HG03196 (cell line): ENCODE data around the gene AGFG1.
"Not testable (repeated sequence)": the region's sequence is repeated elsewhere in the genome, so short reads cannot be mapped to it uniquely, and the experiment has no call there.

Experiments
- ATAC-seq: cut with Tn5 transposase; IDR thresholded peaks from one replicate; pipeline ENCODE4 v1.9.1; 2021; ENCODE audit not compliant: unreplicated experiment

Gene AGFG1

DNA sequence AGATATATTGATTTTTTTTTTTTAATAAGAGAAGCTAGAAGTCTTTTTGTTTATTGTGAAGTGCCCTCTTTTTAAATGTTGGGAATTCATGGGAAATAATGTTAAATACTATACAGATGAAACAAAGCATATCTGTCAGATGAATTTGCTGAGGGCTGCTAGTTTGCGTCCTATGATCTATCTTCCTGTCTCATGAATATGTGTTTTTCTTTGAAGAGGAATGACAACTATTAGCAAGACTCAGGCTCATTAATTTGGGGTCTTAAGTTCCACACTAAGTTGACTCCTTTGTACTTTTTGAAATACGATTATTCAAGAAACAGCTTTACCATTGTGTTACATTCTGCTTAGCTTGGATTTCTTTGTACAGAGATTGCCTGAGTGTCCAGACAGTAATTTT lies 57.9 kb downstream of the AGFG1 start:
- no peak for ATAC-seq

DNA sequence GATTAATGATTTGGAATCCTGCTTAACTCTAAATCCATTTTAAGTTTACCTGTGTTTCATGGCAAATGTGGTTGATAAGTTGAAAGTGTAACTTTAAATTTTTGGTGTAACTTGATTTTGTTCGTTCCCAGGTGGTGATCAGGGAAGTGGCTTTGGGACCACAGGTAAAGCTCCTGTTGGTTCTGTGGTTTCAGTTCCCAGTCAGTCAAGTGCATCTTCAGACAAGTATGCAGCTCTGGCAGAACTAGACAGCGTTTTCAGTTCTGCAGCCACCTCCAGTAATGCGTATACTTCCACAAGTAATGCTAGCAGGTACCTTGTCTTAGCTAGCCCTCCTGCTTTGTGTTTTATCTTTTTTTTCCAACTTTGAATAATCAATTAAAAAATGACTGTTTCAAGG lies 62.8 kb downstream of the AGFG1 start:
- ATAC-seq, result peak; percentile 65

DNA sequence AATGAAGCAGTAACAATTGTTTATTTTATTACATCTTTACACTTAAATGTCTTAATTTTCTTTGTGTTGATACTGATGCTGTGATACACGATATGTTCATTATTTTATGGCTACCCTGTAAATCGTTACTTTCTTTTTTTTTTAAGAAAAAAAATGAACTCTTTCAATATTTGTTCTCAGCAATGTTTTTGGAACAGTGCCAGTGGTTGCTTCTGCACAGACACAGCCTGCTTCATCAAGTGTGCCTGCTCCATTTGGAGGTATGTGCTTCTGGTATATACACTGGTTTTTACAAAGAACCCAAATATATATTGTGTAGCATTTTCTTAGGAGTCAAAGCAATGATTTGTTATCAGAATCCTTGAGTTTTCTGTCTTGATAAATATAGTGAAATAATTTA lies 64.5 kb downstream of the AGFG1 start:
- no peak for ATAC-seq

DNA sequence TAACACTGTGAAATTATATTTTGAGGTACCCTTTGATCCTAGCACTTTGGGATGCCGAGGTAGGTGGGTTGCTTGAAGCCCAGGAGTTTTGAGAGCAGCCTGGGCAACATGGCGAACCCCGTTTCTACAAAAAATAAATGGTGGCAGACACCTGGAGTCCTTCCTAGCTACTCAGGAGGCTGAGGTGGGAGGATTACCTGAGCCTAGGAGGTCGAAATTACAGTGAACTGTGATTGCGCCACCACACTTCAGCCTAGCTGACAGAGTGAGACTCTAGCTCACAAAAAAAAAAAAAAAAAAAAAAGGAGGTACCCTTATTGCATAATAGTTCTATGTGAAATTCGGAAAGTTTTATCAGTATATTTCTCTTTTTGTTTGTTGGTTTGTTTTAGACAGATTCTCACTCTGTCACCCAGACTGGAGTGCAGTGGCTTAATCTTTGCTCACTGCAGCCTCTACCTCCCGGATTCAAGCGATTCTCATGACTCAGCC lies 67.6 kb downstream of the AGFG1 start:
- no peak for ATAC-seq

DNA sequence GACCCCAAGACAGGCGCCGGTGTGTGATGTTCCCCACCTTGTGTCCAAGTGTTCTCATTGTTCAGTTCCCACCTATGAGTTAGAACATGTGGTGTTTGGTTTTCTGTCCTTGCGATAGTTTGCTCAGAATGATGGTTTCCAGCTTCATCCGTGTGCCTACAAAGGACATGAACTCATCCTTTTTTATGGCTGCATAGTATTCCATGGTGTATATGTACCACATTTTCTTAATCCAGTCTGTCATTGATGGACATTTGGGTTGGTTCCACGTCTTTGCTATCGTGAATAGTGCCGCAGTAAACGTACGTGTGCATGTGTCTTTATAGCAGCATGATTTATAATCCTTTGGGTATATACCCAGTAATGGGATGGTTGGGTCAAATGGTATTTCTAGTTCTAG lies 68.4 kb downstream of the AGFG1 start:
- ATAC-seq, result not testable (repeated sequence)

- ATAC-seq, result no peak
These were observed 74.0 kb downstream of the AGFG1 start for GRCh38 chr2:227545990-227546389.

DNA sequence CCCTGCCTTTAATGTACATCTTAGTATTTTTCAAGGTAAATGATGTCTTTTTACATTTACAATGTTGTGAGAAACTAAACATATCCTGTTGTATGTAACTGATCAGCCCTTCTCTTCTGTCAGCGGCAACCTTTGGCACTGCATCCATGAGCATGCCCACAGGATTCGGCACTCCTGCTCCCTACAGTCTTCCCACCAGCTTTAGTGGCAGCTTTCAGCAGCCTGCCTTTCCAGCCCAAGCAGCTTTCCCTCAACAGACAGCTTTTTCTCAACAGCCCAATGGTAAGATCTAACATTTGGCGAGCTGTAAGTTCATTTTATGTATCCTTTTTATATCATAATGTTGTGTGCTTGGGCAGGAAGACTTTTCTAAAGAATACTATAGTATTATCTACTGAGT lies 79.9 kb downstream of the AGFG1 start:
- ATAC-seq, result no peak

- no peak for ATAC-seq
These were observed 90.6 kb downstream of the AGFG1 start for GRCh38 chr2:227562581-227562980.

- no peak for ATAC-seq
These were observed 93.1 kb downstream of the AGFG1 start for GRCh38 chr2:227565080-227565479.

- no peak for ATAC-seq
These were observed 94.1 kb downstream of the AGFG1 start for GRCh38 chr2:227566012-227566411.

- no peak for ATAC-seq
These were observed 96.9 kb downstream of the AGFG1 start for GRCh38 chr2:227568852-227569169.

GRCh38 chr2:227570615-227571014 lies 98.7 kb downstream of the AGFG1 start:
- no peak for ATAC-seq

DNA sequence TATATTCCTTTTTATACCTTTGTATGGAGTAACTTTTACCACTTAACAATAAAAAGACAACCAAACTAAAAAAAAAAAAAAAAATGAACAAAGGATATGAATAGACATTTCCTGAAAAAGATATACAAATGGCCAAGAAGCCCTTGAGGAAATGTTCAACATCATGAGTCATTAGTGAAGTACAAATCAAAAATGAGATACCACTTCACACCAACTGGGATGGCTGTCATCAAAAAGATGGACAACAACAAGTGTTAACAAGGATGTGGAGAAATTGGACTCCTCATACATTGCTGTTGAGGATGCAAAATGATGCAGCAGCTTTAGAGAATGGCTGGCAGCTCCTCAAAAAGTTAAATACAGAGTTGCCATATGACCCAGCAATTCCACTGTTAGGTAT lies 104.2 kb downstream of the AGFG1 start:
- no peak for ATAC-seq

DNA sequence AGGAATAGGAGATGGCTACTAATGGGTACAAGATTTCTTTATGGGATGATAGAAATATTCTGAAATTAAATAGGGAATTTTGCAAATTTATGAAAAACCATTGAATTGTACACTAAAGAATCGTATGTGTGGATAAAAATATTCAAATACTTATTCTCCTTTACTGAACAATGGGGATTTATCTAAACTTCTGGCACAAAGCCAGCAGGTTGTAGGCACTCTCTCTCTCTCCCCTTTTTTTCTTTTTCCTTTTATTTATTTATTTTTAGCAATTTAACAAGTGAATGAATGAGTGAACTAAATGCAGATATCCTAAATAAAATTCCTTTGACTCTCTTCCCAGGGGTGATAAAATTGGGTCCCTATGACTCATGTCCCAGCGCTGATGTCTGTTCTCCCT lies 104.9 kb downstream of the AGFG1 start:
- ATAC-seq, result no peak

- ATAC-seq, result no peak
These were observed 105.6 kb downstream of the AGFG1 start for GRCh38 chr2:227577555-227577954.

GRCh38 chr2:227578642-227579041 lies 106.7 kb downstream of the AGFG1 start:
- ATAC-seq, result no peak

- ATAC-seq, result no peak
These were observed 107.8 kb downstream of the AGFG1 start for GRCh38 chr2:227579791-227580190.

GRCh38 chr2:227582369-227582768 lies 110.4 kb downstream of the AGFG1 start:
- ATAC-seq, result no peak

GRCh38 chr2:227592694-227593387 lies 120.9 kb downstream of the AGFG1 start:
- ATAC-seq, result peak; percentile 74

- no peak for ATAC-seq
These were observed 123.8 kb downstream of the AGFG1 start for GRCh38 chr2:227595797-227596196.

GRCh38 chr2:227597036-227597435 lies 125.1 kb downstream of the AGFG1 start:
- no peak for ATAC-seq

DNA sequence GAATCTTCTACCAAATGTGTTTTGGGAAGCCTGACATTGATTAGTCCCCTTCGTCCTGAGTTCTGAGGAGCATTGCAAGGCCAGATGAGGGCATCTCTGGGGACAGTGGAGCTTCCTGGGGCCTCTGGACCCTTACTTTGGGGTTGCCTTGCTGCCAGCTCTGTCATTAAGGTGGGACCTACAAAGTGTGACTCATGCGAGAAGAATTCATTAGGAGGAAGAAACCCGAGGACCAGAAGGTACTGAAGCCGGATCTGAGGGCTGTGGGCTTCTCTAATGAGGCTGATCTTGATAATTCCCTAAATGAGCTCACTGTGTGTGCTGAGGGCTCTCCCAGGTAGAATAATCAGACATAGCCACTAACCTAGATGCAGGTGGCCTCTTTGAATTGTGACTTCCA lies 126.0 kb downstream of the AGFG1 start:
- no peak for ATAC-seq

GRCh38 chr2:227598835-227599503 lies 127.0 kb downstream of the AGFG1 start, which contains the start of gene SCYGR2:
TSS of gene SCYGR2 (plus strand) at chr2:227598893. CDS start at chr2:227598893, 0 bp downstream.
- not testable (repeated sequence) for ATAC-seq
